HCT116 (cell line): ENCODE measurements around the gene PRSS33.

ENCODE experiments used
- EZH2 ChIP-seq: fragments of 200-600 bp; sonication (generic); IDR thresholded peaks from 2 replicates; pipeline ENCODE4 v1.6.1; 2017; ENCODE audit warnings: antibody characterized with exemption, mixed run types
- FOSL1 ChIP-seq: IDR thresholded peaks from 2 replicates; pipeline ENCODE4 v1.6.1; 2012; ENCODE audit warnings: low read depth
- POLR2AphosphoS5 ChIP-seq: IDR thresholded peaks from 2 replicates; pipeline ENCODE4 v1.6.1; 2011; ENCODE audit warnings: mild to moderate bottlenecking, low read depth, low read length, moderate library complexity
- TF ChIP-seq, protein P1 (sequence below), 3 experiments: fragments of 200-600 bp in 1 of 3; sonication (generic) in 1 of 3; IDR thresholded peaks in 2 of 3; conservative IDR thresholded peaks in 1 of 3; 2 replicates each; pipeline ENCODE4 v1.5.1; 2012 to 2017; ENCODE audit warnings: low read depth in 2 of 3, low read length in 2 of 3, antibody characterized with exemption in 1 of 3, borderline replicate concordance in 1 of 3, control low read depth in 1 of 3, mild to moderate bottlenecking in 1 of 3, mixed read lengths in 1 of 3, mixed run types in 1 of 3, moderate library complexity in 1 of 3; ENCODE audit not compliant: insufficient read depth in 1 of 3

GRCh38 chr16:2762711-2763110, 24.6 kb downstream of the PRSS33 start:
- TF ChIP-seq, protein P1, sequence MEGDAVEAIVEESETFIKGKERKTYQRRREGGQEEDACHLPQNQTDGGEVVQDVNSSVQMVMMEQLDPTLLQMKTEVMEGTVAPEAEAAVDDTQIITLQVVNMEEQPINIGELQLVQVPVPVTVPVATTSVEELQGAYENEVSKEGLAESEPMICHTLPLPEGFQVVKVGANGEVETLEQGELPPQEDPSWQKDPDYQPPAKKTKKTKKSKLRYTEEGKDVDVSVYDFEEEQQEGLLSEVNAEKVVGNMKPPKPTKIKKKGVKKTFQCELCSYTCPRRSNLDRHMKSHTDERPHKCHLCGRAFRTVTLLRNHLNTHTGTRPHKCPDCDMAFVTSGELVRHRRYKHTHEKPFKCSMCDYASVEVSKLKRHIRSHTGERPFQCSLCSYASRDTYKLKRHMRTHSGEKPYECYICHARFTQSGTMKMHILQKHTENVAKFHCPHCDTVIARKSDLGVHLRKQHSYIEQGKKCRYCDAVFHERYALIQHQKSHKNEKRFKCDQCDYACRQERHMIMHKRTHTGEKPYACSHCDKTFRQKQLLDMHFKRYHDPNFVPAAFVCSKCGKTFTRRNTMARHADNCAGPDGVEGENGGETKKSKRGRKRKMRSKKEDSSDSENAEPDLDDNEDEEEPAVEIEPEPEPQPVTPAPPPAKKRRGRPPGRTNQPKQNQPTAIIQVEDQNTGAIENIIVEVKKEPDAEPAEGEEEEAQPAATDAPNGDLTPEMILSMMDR (IDR thresholded peaks at IDR 0.05 in 2 of 3, conservative IDR thresholded peaks at IDR 0.05 in 1 of 3; ENCODE audit: borderline replicate concordance in 1 of 3, insufficient read depth in 1 of 3, low read depth in 2 of 3, low read length in 2 of 3), result no peak
- TF ChIP-seq EZH2 (no peak), FOSL1 (no peak), POLR2AphosphoS5 (0 out of 2 replicates have a peak, but pooled peaks have one; percentile 1)
